ENCODE data around the gene LILRB4.
"Not testable (repeated sequence)": the region's sequence is repeated elsewhere in the genome, so short reads cannot be mapped to it uniquely, and the experiment has no call there.

Gene LILRB4

DNA sequence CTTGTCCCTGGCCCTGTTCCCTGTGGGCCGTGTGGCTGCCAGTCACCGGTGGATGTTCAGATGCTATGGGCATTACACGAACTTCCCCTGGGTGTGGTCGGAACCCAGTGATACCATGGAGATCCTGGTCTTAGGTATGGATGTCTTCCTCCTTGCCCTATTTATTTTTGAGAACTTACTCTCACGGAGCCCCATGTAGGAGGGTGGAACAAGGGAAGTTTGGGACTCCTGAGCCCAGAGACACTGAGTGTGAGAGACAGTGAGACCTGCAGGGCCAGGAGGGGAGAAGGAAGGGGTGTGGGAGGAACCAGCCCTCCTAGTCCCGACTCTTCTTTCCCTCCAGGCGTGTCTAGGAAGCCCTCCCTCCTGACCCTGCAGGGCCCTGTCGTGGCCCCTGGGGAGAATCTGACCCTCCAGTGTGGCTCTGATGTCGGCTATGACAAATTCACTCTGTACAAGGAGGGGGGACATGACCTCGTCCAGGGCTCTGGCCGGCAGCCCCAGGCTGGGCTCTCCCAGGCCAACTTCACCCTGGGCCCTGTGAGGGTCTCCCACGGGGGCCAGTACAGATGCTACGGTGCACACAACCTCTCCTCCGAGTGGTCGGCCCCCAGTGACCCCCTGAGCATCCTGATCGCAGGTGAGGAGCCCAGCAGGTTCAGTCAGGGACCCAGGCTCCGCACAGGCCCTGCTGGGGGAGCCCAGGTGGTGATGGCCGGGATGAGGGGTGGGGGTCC lies 46.6 kb downstream of the LILRB4 start (continued):
- TF ChIP-seq EGR2 (tag by site-specific recombination; IDR thresholded peaks at IDR 0.05; ENCODE audit: low read depth) (no peak), ZNF654 (tag by site-specific recombination; IDR thresholded peaks at IDR 0.05; ENCODE audit: low read depth) (no peak), ZEB2 (tag by site-specific recombination; IDR thresholded peaks at IDR 0.05) (no peak), ZFP37 (tag by site-specific recombination; IDR thresholded peaks at IDR 0.05) (no peak), REPIN1 (tag by site-specific recombination; IDR thresholded peaks at IDR 0.05; ENCODE audit: low read depth) (no peak), ZNF157 (tag by site-specific recombination; IDR thresholded peaks at IDR 0.05) (no peak), IKZF3 (tag by site-specific recombination; IDR thresholded peaks at IDR 0.05) (no peak), ZNF140 (tag by site-specific recombination; IDR thresholded peaks at IDR 0.05) (no peak), ZNF133 (tag by site-specific recombination; IDR thresholded peaks at IDR 0.05) (no peak), SCRT1 (tag by site-specific recombination; IDR thresholded peaks at IDR 0.05; ENCODE audit: borderline replicate concordance) (no peak), ZNF169 (tag by site-specific recombination; IDR thresholded peaks at IDR 0.05) (no peak)

GRCh38 chr19:54709956-54710355 lies 47.2 kb downstream of the LILRB4 start:
- H3K4me3 ChIP-seq (ENCODE audit: low read depth, low read length); H3K36me3 ChIP-seq (ENCODE audit: control insufficient read depth in 2 of 2, insufficient read depth in 1 of 2, low read length in 2 of 2); H3K27ac ChIP-seq (ENCODE audit: extremely low read depth, low read depth, low read length); H3K9me3 ChIP-seq (ENCODE audit: control insufficient read depth, insufficient read depth, low read depth, low read length); POLR2A ChIA-PET; H3K4me1 ChIP-seq (ENCODE audit: control insufficient read depth, insufficient read depth, low read length); CTCF ChIA-PET: not testable (repeated sequence)

Data from HEK293 (cell line).